ENCODE data around the gene CERS6. TPM values are rescaled to one million over a fixed set of nuclear protein-coding genes. Genes with fewer than 3 reads are reported as not detected.

CERS6 gene
- total and polyA plus RNA-seq, 4 donors, result 4.3 to 25.8 (median 13.6) TPM

GRCh38 chr2:168708080-168708479 lies 252.0 kb downstream of the CERS6 start:
- H3K4me1 ChIP-seq (ENCODE audit: control insufficient read depth in 5 of 5, insufficient read depth in 5 of 5, low read length in 5 of 5), result peaks cover 0 to 5% (median 0%) of the 10 kb centered on the region in 5 donors
- H3K9ac ChIP-seq (ENCODE audit: insufficient read depth in 1 of 2, low read length in 2 of 2), result no peak overlapping the region
- no peak for ATAC-seq (ENCODE audit: insufficient read depth, low FRiP score)

GRCh38 chr2:168710754-168711467 lies 254.8 kb downstream of the CERS6 start:
- no peaks in the 10 kb centered on the region for H3K27me3 ChIP-seq (ENCODE audit: control insufficient read depth in 3 of 3, insufficient read depth in 3 of 3, low read length in 2 of 3)
- no peak for TF ChIP-seq CTCF (IDR thresholded peaks at IDR 0.05; ENCODE audit: control extremely low read depth, extremely low read depth)
- 82 to 89% methylated on average over 4 of the region's 4 CpGs for WGBS, 2 donors
- H3K36me3 ChIP-seq (ENCODE audit: control insufficient read depth in 4 of 4, insufficient read depth in 4 of 4, low read length in 4 of 4), result peaks cover 0 to 4% (median 0%) of the 10 kb centered on the region in 4 donors
- no peak overlapping the region for H3K4me3 ChIP-seq
- H3K27ac ChIP-seq (ENCODE audit: low read depth in 1 of 2, low read length in 1 of 2), result no peak overlapping the region
- ATAC-seq (ENCODE audit: insufficient read depth, low FRiP score) (no peak), DNase-seq (no peak)
- no peak overlapping the region for H3K9ac ChIP-seq (ENCODE audit: insufficient read depth in 1 of 2, low read length in 2 of 2)
- no peaks in the 10 kb centered on the region for H3K9me3 ChIP-seq (ENCODE audit: control insufficient read depth in 4 of 4, insufficient read depth in 3 of 4, low read length in 3 of 4)
- peaks cover 0 to 9% (median 0%) of the 10 kb centered on the region in 5 donors for H3K4me1 ChIP-seq (ENCODE audit: control insufficient read depth in 5 of 5, insufficient read depth in 5 of 5, low read length in 5 of 5)

More at GRCh38 chr2:168708080-168708479, 252.0 kb downstream of the CERS6 start:
- Histone ChIP-seq H3K36me3 (ENCODE audit: control insufficient read depth in 4 of 4, insufficient read depth in 4 of 4, low read length in 4 of 4) (no peaks in the 10 kb centered on the region), H3K27me3 (ENCODE audit: control insufficient read depth in 3 of 3, insufficient read depth in 3 of 3, low read length in 2 of 3) (no peaks in the 10 kb centered on the region), H3K9me3 (ENCODE audit: control insufficient read depth in 4 of 4, insufficient read depth in 3 of 4, low read length in 3 of 4) (no peaks in the 10 kb centered on the region), H3K4me3 (no peak overlapping the region), H3K27ac (ENCODE audit: low read depth in 1 of 2, low read length in 1 of 2) (no peak overlapping the region)
- DNase-seq, result peak in 2 of 3 donors; percentile 29 to 30
- no peak for TF ChIP-seq CTCF (IDR thresholded peaks at IDR 0.05; ENCODE audit: control extremely low read depth, extremely low read depth)
- 89 to 90% methylated on average over 1 of the region's 1 CpG for WGBS, 2 donors

- peaks cover 0 to 9% (median 0%) of the 10 kb centered on the region in 5 donors for H3K4me1 ChIP-seq (ENCODE audit: control insufficient read depth in 5 of 5, insufficient read depth in 5 of 5, low read length in 5 of 5)
- no peak overlapping the region for H3K4me3 ChIP-seq
- no peaks in the 10 kb centered on the region for H3K27me3 ChIP-seq (ENCODE audit: control insufficient read depth in 3 of 3, insufficient read depth in 3 of 3, low read length in 2 of 3)
- ATAC-seq (ENCODE audit: insufficient read depth, low FRiP score) (no peak), DNase-seq (no peak)
- H3K9me3 ChIP-seq (ENCODE audit: control insufficient read depth in 4 of 4, insufficient read depth in 3 of 4, low read length in 3 of 4), result no peaks in the 10 kb centered on the region
- no peak for TF ChIP-seq CTCF (IDR thresholded peaks at IDR 0.05; ENCODE audit: control extremely low read depth, extremely low read depth)
- no peak overlapping the region for H3K27ac ChIP-seq (ENCODE audit: low read depth in 1 of 2, low read length in 1 of 2)
- WGBS, 2 donors, result 38 to 67% methylated on average over 1 of the region's 1 CpG
- no peak overlapping the region for H3K9ac ChIP-seq (ENCODE audit: insufficient read depth in 1 of 2, low read length in 2 of 2)
- H3K36me3 ChIP-seq (ENCODE audit: control insufficient read depth in 4 of 4, insufficient read depth in 4 of 4, low read length in 4 of 4), result peaks cover 0 to 4% (median 0%) of the 10 kb centered on the region in 4 donors
These were observed 256.0 kb downstream of the CERS6 start for GRCh38 chr2:168712053-168712452.

Measured in lung (tissue), 12 donors.